HG02938 (cell line): ENCODE results near the gene PLXNB1.
"Not testable (repeated sequence)": the region's sequence is repeated elsewhere in the genome, so short reads cannot be mapped to it uniquely, and the experiment has no call there.

Source experiments
- ATAC-seq: cut with Tn5 transposase; IDR thresholded peaks from one replicate; pipeline ENCODE4 v1.9.1; 2021; ENCODE audit warnings: mild to moderate bottlenecking, moderate library complexity; ENCODE audit not compliant: unreplicated experiment

PLXNB1 gene

GRCh38 chr3:48429960-48430707 is at the start of gene PLXNB1:
PLXNB1 (minus strand) TSS chr3:48430086; CDS start chr3:48424611, 5,475 bp downstream.
- no peak for ATAC-seq

DNA sequence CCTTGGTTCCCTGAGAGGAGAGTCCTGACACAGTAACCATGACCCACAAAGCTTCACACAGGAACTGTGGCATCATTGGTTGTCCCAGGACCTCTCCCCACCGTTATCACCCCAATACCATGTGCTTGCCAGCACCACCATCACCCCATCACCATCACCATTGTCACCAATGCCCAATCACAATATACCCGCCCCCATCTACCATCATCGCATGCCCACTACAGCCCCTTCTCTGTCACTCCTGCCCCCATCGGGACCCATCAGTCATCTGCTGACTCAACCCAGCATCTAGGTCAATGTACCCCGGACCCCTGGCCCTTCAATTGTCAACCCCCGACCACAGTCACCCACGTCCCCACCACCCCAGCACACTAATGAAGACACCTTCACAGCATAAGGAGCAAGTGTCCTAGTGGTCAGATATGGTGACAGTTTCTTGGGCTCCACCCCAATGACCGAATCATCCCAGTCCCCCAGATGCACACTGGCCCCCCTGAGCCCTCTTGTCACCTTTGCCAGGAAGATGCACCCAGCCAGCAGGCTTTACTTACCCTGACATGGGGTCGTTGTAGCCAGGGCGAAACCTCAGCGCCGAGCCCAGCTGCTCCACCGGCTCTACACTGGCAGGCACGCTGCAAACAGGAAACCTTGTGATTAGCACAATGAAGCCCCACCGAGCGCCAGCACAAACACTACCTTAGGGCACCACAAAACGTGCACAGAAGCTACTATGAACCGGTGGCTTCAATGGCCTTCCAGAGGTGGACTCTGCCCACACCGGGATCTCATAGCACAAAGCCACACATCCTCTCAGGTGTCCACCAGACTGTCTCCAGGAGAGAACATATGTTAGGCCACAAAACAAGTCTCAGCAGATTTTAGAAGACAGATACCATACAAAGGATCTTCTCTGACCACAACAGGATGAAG is 49.0 kb upstream of the PLXNB1 start:
- no peak for ATAC-seq

GRCh38 chr3:48477959-48478520 is 48.2 kb upstream of the PLXNB1 start:
- no peak for ATAC-seq

- no peak for ATAC-seq
Measured at GRCh38 chr3:48476426-48477053, 46.7 kb upstream of the PLXNB1 start.

DNA sequence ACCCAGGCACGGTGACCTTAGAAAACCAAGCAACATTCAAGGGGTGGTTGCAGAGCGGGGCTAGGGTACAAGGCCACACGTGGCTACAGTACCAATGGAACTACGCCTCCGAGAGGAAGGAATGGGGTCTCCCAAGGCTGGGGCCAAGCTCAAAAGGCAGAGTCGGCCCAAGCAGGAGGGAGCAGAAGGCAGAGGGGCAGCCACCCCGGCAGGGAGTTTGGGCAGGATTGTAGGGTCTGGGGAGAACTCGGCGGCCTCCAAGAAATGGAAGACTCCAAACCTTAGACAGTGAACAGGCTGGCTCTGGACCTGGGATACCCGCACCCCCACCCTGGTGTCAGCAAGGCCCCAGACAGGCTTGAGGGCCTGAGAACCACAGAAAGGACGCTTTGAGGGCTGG is 45.3 kb upstream of the PLXNB1 start:
- no peak for ATAC-seq

- ATAC-seq: no peak
Measured at GRCh38 chr3:48474619-48475018, 44.7 kb upstream of the PLXNB1 start.

DNA sequence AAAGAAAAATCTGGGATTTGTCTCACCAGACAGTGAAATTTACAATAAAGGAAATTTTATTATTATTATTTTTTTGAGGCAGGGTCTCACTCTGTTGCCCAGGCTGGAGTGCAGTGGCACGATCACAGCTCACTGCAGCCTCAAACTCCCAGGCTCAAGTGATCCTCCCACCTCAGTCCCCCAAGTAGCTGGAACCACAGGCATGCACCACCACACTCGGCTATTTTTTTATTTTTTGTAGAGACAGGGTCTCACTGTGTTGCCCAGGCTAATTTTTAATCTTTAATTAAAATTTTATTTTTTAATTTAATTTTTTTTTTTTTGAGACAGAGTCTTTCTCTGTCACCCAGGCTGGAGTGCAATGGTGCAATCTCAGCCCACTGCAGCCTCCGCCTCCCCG is 44.1 kb upstream of the PLXNB1 start:
- not testable (repeated sequence) for ATAC-seq

- no peak for ATAC-seq
Measured at GRCh38 chr3:48473617-48473952, 43.7 kb upstream of the PLXNB1 start.

GRCh38 chr3:48472923-48473616 is 43.2 kb upstream of the PLXNB1 start:
- peak; percentile 84 for ATAC-seq

- ATAC-seq: no peak
Measured at GRCh38 chr3:48472673-48472922, 42.7 kb upstream of the PLXNB1 start.

- ATAC-seq: no peak
Measured at GRCh38 chr3:48470286-48470685, 40.4 kb upstream of the PLXNB1 start.

DNA sequence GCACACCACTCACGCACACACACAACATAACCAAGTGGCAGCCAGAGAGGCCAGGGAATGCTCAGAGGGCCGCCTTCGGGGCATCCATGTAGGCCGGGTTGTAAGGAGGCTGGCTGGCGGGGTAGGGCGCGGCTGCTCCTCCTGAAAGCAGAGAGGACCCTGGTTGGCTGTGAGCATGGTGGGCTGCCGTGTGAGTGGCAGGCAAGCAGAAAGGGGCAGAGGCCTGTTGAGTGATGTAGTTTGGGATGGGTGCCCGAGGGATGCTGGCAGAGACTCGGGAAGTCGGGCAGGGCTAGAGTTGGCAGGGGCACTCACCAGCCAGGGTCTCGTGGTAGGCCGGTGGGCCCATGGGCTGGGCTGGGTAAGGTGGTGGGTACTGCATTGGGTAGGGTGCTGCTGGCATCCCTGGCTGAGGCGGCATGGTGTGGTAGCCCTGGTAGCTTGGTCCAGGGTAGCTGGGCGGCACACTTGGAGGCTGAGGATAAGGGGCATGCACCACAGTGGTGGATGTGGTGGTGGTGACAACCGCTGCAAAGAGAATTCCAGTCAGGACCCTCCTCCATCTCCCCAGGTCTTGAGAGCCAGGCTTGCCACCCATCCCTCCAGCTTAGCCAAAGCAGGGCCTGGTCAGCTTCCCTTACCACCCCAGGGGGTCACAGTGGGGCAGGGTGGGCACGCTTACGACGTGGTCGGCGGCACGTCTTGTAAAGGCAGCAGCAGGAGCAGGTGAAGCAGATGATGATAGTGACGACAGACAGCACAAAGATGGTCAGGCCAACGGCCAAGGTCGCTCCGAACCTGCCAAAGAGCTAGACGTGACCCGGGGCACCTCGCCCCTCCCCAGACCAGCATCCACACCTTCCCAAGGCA is 39.4 kb upstream of the PLXNB1 start:
- ATAC-seq: no peak

- no peak for ATAC-seq
Measured at GRCh38 chr3:48468329-48468731, 38.4 kb upstream of the PLXNB1 start.

DNA sequence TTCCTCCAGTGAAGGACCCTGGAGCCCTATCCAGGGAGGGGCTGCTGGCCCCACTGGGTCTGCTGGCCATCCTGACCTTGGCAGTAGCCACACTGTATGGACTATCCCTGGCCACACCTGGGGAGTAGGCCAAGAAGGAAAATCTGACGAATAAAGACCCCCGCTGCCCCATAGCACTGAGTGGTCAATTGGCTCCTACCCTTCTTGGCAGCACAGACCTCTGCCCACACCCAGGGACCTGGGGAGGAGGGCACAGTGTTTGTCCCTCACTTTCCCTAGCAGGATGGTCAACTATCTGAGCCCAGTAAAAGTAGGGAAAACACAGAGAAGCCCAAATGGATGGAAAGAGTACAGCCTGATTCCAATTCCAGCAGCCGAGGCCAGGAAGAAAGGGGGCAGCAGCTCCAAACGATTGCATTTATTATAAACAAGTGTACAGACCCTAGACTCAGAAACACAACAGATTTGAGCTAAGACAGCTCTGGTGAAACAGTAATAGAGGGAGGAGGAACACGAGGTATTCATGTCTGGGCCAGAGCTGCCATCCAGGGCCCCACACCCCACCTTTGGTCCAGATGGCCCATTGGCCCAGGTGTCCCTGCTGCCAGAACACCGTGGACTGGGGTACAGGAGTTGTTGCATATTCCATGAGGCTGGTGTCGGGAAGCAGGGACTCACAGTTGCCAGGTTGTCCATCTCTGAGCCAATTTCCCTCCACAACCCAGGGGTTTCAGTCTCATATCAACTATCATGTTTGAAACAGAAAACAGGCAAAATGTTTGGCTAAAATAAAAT is 37.8 kb upstream of the PLXNB1 start:
- ATAC-seq: no peak

- no peak for ATAC-seq
Measured at GRCh38 chr3:48467110-48467454, 37.2 kb upstream of the PLXNB1 start.

GRCh38 chr3:48466386-48467109 is 36.7 kb upstream of the PLXNB1 start:
- no peak for ATAC-seq

GRCh38 chr3:48465531-48466378 is 35.9 kb upstream of the PLXNB1 start:
- peak; percentile 83 for ATAC-seq

- ATAC-seq: no peak
Measured at GRCh38 chr3:48465237-48465530, 35.3 kb upstream of the PLXNB1 start.
